Breast epithelium (tissue), 4 donors: ENCODE measurements around the gene MRPL52. TPM values are rescaled to one million over a fixed set of nuclear protein-coding genes. Genes with fewer than 3 reads are reported as not detected.

Experiments
- DNase-seq, 2 donors: peaks; one replicate each; pipeline ENCODE4 v3.0.0-alpha.2; 2019; ENCODE audit warnings: low spot score in 2 of 2
- H3K27ac ChIP-seq, 2 donors: fragments of 200-600 bp; sonication (generic) in 1 of 2; one replicate each; pipeline ENCODE4 v1.5.1; 2016 to 2019; ENCODE audit warnings: mild to moderate bottlenecking in 1 of 2
- H3K27me3 ChIP-seq, 2 donors: fragments of 200-600 bp; sonication (generic) in 1 of 2; one replicate each; pipeline versions ENCODE4 v1.5.1 to v1.6.0; 2017 to 2019; ENCODE audit warnings: control low read depth in 1 of 2, mild to moderate bottlenecking in 1 of 2
- H3K36me3 ChIP-seq: fragments of 200-600 bp; one replicate; pipeline ENCODE4 v1.5.1; 2019
- H3K4me1 ChIP-seq, 2 donors: fragments of 200-600 bp; sonication (generic); one replicate each; pipeline ENCODE4 v1.5.1; 2016 to 2019; ENCODE audit warnings: control low read depth in 1 of 2
- H3K4me3 ChIP-seq, 3 donors: fragments of 200-600 bp; sonication (generic); 1 replicate in 2 of 3; 2 replicates in 1 of 3; pipeline ENCODE4 v1.5.1; 2016 to 2019; ENCODE audit warnings: mild to moderate bottlenecking in 3 of 3, moderate library complexity in 2 of 3
- H3K9me3 ChIP-seq, 2 donors: fragments of 200-600 bp; sonication (generic) in 1 of 2; one replicate each; pipeline ENCODE4 v1.5.1; 2016 to 2019; ENCODE audit warnings: control low read depth in 1 of 2
- POLR2A ChIP-seq: fragments of 450-650 bp; IDR thresholded peaks from one replicate; pipeline ENCODE4 v1.6.1; 2016; ENCODE audit warnings: antibody characterized with exemption, mild to moderate bottlenecking, moderate library complexity
- POLR2AphosphoS5 ChIP-seq, 3 donors: sonication (generic); formaldehyde crosslinking; IDR thresholded peaks; one replicate each; pipeline ENCODE4 v1.6.1; 2017; ENCODE audit warnings: antibody characterized with exemption in 3 of 3
- intact Hi-C: fragments of 100-400 bp; cut with DNase I; formaldehyde crosslinking; loops from one replicate; pipeline ENCODE4 v1.15.1; 2023; ENCODE audit warnings: low total_unique reads
- total RNA-seq, 3 donors: library from RNA; depleted of rRNA; stranded (reverse); fragments of >200 nt; gene quantifications; one replicate each; pipeline ENCODE4 v1.1.0, GENCODE V29; 2016
- TF ChIP-seq, protein P1 (sequence below), 3 donors: fragments of 450-650 bp; IDR thresholded peaks; one replicate each; pipeline ENCODE4 v1.5.1; 2016 to 2017; ENCODE audit warnings: antibody characterized with exemption in 3 of 3, mild to moderate bottlenecking in 3 of 3, moderate library complexity in 3 of 3

MRPL52 gene
- total RNA-seq, 3 donors from 2014 or later: 22.7 to 39.4 (median 34.7) TPM

DNA sequence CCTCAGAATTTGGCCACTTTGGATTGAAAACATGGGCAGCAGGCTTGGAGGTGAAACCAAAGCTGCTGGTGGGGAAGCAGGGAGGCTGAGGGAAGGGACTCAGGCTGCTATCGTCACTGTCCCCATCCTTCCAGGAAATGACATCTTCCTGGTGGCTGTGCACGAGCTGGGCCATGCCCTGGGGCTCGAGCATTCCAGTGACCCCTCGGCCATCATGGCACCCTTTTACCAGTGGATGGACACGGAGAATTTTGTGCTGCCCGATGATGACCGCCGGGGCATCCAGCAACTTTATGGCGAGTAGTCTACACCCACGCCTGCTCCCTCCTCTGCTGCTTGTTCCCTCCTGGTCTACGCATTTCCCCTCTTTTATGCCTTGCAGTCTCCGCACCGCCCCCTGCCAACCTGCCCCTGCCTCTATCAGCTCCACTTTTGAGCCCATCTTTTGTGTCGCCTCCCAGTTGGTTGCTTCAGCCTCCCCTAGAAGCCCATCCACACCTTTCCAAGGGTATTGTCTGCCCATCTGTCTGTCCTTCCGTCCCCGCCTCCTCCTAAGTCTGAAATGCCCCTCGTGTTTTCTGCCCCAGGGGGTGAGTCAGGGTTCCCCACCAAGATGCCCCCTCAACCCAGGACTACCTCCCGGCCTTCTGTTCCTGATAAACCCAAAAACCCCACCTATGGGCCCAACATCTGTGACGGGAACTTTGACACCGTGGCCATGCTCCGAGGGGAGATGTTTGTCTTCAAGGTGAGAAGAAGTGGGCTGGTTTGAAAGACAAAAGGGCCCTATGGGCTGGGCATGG, 13.6 kb downstream of the MRPL52 start:
- H3K36me3 ChIP-seq: peaks cover 6% of the 10 kb centered on the region
- no peak for TF ChIP-seq POLR2AphosphoS5 (IDR thresholded peaks at IDR 0.05)
- TF ChIP-seq POLR2A: no peak
- H3K4me1 ChIP-seq: peaks cover 8 to 19% of the 10 kb centered on the region in 2 donors
- DNase-seq: no peak
- no peaks in the 10 kb centered on the region for H3K9me3 ChIP-seq
- H3K27ac ChIP-seq: peak overlapping the region; percentile 68 to 97
- intact Hi-C loops: no loop called here
- no peaks in the 10 kb centered on the region for H3K27me3 ChIP-seq
- peak overlapping the region in 1 of 3 donors; percentile 46 for H3K4me3 ChIP-seq

DNA sequence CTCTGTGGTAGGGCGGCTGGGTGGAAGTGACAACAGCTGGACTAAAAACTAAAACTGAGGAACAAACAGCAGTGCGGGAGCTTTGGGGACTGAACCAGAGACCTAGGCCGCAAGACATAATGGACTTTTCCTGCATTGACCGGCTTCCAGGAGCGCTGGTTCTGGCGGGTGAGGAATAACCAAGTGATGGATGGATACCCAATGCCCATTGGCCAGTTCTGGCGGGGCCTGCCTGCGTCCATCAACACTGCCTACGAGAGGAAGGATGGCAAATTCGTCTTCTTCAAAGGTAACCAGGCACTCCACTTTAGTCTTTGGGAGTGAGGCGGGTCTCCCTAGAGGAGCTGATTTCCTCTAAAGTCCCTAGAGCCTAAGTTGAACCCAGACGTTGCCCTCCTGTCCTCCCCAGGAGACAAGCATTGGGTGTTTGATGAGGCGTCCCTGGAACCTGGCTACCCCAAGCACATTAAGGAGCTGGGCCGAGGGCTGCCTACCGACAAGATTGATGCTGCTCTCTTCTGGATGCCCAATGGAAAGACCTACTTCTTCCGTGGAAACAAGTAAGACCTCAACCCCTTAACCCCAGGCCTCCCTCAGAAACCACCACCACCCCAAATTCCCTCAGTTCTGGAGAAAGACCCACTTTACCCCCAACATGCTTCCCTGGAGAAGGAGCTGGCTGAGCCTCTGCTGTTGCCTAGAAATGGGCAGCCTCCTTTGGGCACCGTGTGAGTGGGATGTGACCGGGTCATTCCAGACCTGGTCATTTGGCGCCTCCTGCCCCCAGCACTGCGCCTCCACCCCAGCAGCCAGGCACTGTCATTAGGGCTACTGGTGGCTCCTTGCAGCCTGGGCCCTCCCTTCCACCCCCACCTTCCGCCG, 14.8 kb downstream of the MRPL52 start:
- Histone ChIP-seq H3K9me3 (no peaks in the 10 kb centered on the region), H3K27me3 (no peaks in the 10 kb centered on the region), H3K27ac (peak overlapping the region; percentile 91 to 97), H3K36me3 (peaks cover 6% of the 10 kb centered on the region), H3K4me3 (peak overlapping the region in 1 of 3 donors; percentile 25), H3K4me1 (peaks cover 8 to 9% of the 10 kb centered on the region in 2 donors)
- intact Hi-C loops: no loop called here
- TF ChIP-seq POLR2A: no peak
- TF ChIP-seq, protein P1, sequence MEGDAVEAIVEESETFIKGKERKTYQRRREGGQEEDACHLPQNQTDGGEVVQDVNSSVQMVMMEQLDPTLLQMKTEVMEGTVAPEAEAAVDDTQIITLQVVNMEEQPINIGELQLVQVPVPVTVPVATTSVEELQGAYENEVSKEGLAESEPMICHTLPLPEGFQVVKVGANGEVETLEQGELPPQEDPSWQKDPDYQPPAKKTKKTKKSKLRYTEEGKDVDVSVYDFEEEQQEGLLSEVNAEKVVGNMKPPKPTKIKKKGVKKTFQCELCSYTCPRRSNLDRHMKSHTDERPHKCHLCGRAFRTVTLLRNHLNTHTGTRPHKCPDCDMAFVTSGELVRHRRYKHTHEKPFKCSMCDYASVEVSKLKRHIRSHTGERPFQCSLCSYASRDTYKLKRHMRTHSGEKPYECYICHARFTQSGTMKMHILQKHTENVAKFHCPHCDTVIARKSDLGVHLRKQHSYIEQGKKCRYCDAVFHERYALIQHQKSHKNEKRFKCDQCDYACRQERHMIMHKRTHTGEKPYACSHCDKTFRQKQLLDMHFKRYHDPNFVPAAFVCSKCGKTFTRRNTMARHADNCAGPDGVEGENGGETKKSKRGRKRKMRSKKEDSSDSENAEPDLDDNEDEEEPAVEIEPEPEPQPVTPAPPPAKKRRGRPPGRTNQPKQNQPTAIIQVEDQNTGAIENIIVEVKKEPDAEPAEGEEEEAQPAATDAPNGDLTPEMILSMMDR (IDR thresholded peaks at IDR 0.05): no peak
- TF ChIP-seq POLR2AphosphoS5 (IDR thresholded peaks at IDR 0.05): no peak
- DNase-seq: no peak

DNA sequence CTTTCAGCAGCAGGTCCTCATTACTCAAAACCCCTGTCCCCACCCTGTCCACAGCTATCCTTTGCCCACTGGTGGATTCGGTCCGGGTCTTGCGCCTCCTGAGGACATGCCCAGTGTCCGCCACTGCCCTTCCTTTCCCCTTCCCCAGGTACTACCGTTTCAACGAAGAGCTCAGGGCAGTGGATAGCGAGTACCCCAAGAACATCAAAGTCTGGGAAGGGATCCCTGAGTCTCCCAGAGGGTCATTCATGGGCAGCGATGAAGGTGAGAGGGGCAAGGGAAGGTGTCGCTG, 15.4 kb downstream of the MRPL52 start:
- peak overlapping the region; percentile 91 to 97 for H3K27ac ChIP-seq
- no peaks in the 10 kb centered on the region for H3K9me3 ChIP-seq
- no peak for TF ChIP-seq POLR2A
- no peak for TF ChIP-seq POLR2AphosphoS5 (IDR thresholded peaks at IDR 0.05)
- TF ChIP-seq, protein P1 (IDR thresholded peaks at IDR 0.05): no peak
- H3K4me3 ChIP-seq: peak overlapping the region in 1 of 3 donors; percentile 25
- no peak for DNase-seq
- intact Hi-C loops: no loop called here
- peaks cover 7 to 15% of the 10 kb centered on the region in 2 donors for H3K4me1 ChIP-seq
- no peaks in the 10 kb centered on the region for H3K27me3 ChIP-seq
- H3K36me3 ChIP-seq: peaks cover 6% of the 10 kb centered on the region

DNA sequence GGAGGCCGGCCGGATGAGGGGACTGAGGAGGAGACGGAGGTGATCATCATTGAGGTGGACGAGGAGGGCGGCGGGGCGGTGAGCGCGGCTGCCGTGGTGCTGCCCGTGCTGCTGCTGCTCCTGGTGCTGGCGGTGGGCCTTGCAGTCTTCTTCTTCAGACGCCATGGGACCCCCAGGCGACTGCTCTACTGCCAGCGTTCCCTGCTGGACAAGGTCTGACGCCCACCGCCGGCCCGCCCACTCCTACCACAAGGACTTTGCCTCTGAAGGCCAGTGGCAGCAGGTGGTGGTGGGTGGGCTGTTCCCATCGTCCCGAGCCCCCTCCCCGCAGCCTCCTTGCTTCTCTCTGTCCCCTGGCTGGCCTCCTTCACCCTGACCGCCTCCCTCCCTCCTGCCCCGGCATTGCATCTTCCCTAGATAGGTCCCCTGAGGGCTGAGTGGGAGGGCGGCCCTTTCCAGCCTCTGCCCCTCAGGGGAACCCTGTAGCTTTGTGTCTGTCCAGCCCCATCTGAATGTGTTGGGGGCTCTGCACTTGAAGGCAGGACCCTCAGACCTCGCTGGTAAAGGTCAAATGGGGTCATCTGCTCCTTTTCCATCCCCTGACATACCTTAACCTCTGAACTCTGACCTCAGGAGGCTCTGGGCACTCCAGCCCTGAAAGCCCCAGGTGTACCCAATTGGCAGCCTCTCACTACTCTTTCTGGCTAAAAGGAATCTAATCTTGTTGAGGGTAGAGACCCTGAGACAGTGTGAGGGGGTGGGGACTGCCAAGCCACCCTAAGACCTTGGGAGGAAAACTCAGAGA, 16.3 kb downstream of the MRPL52 start:
- intact Hi-C loops: no loop called here
- peaks cover 6% of the 10 kb centered on the region for H3K36me3 ChIP-seq
- DNase-seq: no peak
- no peak for TF ChIP-seq POLR2AphosphoS5 (IDR thresholded peaks at IDR 0.05)
- TF ChIP-seq, protein P1 (IDR thresholded peaks at IDR 0.05): no peak
- no peak for TF ChIP-seq POLR2A
- no peaks in the 10 kb centered on the region for H3K9me3 ChIP-seq
- H3K27me3 ChIP-seq: no peaks in the 10 kb centered on the region
- peak overlapping the region; percentile 91 to 97 for H3K27ac ChIP-seq
- H3K4me1 ChIP-seq: peaks cover 14 to 23% of the 10 kb centered on the region in 2 donors
- peak overlapping the region in 1 of 3 donors; percentile 19 for H3K4me3 ChIP-seq

DNA sequence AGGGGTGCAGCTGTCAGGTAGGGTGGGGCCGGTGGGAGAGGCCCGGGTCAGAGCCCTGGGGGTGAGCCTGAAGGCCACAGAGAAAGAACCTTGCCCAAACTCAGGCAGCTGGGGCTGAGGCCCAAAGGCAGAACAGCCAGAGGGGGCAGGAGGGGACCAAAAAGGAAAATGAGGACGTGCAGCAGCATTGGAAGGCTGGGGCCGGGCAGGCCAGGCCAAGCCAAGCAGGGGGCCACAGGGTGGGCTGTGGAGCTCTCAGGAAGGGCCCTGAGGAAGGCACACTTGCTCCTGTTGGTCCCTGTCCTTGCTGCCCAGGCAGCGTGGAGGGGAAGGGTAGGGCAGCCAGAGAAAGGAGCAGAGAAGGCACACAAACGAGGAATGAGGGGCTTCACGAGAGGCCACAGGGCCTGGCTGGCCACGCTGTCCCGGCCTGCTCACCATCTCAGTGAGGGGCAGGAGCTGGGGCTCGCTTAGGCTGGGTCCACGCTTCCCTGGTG, 17.2 kb downstream of the MRPL52 start:
- peak overlapping the region in 1 of 3 donors; percentile 13 for H3K4me3 ChIP-seq
- no peak for DNase-seq
- TF ChIP-seq POLR2AphosphoS5 (IDR thresholded peaks at IDR 0.05) (no peak), POLR2A (no peak)
- TF ChIP-seq, protein P1 (IDR thresholded peaks at IDR 0.05): no peak
- intact Hi-C loops: no loop called here
- H3K4me1 ChIP-seq: peaks cover 22 to 27% of the 10 kb centered on the region in 2 donors
- no peaks in the 10 kb centered on the region for H3K9me3 ChIP-seq
- H3K36me3 ChIP-seq: peaks cover 6% of the 10 kb centered on the region
- H3K27ac ChIP-seq: peak overlapping the region; percentile 91 to 97
- H3K27me3 ChIP-seq: no peaks in the 10 kb centered on the region
